PFSK-1 (cell line): ENCODE data around the gene PCBP3.

ENCODE experiments used
- FOXP2 ChIP-seq: optimal IDR thresholded peaks from 2 replicates; pipeline ENCODE3; 2011; ENCODE audit warnings: borderline replicate concordance, control low read depth, inconsistent platforms; ENCODE audit not compliant: insufficient read depth; ENCODE audit errors: extremely low read length, extremely low read depth
- POLR2AphosphoS5 ChIP-seq: IDR thresholded peaks from 2 replicates; pipeline ENCODE4 v1.6.1; 2012; ENCODE audit warnings: low read depth, mild to moderate bottlenecking, control low read depth, low read length, moderate library complexity
- SIN3A ChIP-seq: IDR thresholded peaks from 2 replicates; pipeline ENCODE4 v1.6.1; 2012; ENCODE audit warnings: mild to moderate bottlenecking, low read length, moderate library complexity, borderline replicate concordance; ENCODE audit not compliant: insufficient read depth
- TAF1 ChIP-seq: IDR thresholded peaks from 2 replicates; pipeline ENCODE4 v1.6.1; 2012; ENCODE audit warnings: low read length, control low read depth, borderline replicate concordance; ENCODE audit not compliant: insufficient read depth
- TF ChIP-seq, protein P1 (sequence below), 2 experiments: IDR thresholded peaks; 2 replicates each; pipeline versions ENCODE4 v1.6.1 to v1.8.0; 2011 to 2012; ENCODE audit warnings: low read depth in 2 of 2, low read length in 2 of 2, control low read depth in 1 of 2, inconsistent platforms in 1 of 2, mild to moderate bottlenecking in 1 of 2, moderate library complexity in 1 of 2; ENCODE audit not compliant: insufficient read depth in 1 of 2

The PCBP3 gene

DNA sequence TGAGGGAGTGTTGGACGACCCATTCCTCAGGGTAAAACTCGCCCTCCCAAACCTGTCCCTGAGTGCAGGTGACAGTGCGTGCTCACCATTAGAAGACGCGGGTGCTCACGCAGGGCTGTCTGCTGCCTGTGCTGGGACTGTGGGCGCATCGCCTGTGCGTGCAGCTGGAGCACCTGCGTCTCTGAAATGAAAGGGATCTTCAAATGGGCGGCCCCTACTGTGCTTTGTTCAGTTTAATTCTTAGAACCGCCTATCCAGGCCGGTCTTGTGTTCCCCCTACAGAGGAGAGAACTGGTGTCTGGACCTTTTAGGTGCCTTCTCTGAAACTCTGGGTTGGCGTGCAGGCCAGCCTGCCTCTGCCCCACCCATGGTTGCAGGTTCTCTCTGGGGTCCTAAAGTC is 125.8 kb downstream of the PCBP3 start:
- TF ChIP-seq FOXP2: no peak

DNA sequence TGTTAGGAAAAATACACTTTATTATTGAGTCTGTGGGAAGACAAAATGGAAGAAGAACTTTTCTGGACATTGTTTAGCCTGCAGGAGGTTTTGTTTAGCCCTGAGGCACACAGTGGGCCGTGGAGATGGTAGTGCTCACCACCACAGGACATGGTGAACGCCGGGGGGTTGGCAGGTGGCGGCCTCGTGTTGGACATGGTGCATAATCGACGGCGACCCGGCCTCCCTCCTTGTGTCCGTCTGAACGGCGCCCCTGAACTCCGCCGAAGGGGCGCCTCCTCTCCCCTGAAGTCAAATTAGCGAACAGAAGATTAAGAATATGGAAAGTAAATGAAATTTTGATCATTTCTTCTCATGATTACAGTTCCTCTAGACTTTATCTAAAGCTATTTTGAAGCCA is 126.4 kb downstream of the PCBP3 start:
- TF ChIP-seq, protein P1, sequence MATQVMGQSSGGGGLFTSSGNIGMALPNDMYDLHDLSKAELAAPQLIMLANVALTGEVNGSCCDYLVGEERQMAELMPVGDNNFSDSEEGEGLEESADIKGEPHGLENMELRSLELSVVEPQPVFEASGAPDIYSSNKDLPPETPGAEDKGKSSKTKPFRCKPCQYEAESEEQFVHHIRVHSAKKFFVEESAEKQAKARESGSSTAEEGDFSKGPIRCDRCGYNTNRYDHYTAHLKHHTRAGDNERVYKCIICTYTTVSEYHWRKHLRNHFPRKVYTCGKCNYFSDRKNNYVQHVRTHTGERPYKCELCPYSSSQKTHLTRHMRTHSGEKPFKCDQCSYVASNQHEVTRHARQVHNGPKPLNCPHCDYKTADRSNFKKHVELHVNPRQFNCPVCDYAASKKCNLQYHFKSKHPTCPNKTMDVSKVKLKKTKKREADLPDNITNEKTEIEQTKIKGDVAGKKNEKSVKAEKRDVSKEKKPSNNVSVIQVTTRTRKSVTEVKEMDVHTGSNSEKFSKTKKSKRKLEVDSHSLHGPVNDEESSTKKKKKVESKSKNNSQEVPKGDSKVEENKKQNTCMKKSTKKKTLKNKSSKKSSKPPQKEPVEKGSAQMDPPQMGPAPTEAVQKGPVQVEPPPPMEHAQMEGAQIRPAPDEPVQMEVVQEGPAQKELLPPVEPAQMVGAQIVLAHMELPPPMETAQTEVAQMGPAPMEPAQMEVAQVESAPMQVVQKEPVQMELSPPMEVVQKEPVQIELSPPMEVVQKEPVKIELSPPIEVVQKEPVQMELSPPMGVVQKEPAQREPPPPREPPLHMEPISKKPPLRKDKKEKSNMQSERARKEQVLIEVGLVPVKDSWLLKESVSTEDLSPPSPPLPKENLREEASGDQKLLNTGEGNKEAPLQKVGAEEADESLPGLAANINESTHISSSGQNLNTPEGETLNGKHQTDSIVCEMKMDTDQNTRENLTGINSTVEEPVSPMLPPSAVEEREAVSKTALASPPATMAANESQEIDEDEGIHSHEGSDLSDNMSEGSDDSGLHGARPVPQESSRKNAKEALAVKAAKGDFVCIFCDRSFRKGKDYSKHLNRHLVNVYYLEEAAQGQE (IDR thresholded peaks at IDR 0.05; ENCODE audit: insufficient read depth in 1 of 2, low read depth in 2 of 2, low read length in 2 of 2): no peak
- no peak for TF ChIP-seq SIN3A
- TF ChIP-seq TAF1: no peak
- TF ChIP-seq FOXP2: no peak
- TF ChIP-seq POLR2AphosphoS5: no peak

DNA sequence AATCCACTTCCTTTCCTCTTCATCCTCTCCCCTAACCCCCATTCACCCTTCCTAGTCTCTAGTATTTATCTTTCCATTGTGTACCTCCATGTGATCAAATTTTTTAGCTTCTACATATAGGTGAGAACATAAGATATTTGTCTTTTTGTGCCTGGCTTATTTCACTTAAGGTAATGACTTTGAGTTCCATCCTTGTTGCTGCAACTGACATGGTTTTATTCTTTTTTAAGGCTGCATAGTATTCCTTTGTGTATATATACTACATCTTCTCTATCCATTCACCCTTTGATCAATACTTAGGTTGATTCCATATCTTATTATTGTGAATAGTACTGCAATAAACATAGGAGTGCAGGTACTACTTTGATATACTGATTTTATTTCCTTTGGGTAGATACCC is 128.7 kb downstream of the PCBP3 start:
- TF ChIP-seq SIN3A (no peak), POLR2AphosphoS5 (no peak), TAF1 (no peak), FOXP2 (no peak)
- TF ChIP-seq, protein P1 (IDR thresholded peaks at IDR 0.05; ENCODE audit: insufficient read depth in 1 of 2, low read depth in 2 of 2, low read length in 2 of 2): no peak

DNA sequence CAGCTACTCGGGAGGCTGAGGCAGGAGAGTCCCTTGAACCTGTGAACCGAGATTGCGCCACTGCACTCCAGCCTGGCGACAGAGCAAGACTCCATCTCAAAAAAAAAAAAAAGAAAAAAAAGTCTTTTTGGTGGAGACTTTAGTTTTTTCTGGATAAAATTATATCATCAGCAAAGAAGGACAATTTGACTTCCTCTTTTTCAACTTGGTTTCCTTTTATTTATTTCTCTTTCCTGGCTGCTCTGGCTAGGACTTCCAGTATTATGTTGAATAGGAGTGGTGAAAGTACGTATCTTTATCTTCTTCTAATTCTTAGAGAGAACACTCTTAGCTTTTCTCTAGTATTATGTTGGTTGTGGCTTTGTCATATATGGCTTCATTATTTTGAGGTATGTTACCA is 130.8 kb downstream of the PCBP3 start:
- TF ChIP-seq TAF1 (no peak), SIN3A (no peak), POLR2AphosphoS5 (no peak), FOXP2 (no peak)
- TF ChIP-seq, protein P1 (IDR thresholded peaks at IDR 0.05; ENCODE audit: insufficient read depth in 1 of 2, low read depth in 2 of 2, low read length in 2 of 2): no peak

DNA sequence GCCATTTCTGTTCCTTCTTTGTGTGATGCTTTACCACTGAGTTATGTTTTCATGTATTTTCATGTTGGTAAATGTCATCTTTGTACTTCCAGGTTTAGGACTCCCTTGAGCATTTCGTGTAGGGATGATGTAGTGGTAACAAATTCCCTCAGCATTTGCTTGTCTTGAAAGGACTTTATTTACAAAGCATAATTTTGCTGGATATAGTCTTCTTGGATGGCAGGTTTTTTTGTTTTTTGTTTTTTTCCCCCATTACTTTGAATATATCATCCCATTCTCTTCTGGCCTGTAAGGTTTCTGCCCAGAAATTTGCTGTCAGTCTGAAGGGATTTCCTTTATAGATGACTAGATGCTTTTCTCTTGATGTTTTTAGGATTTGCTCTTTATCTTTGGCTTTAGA is 133.4 kb downstream of the PCBP3 start:
- no peak for TF ChIP-seq POLR2AphosphoS5
- TF ChIP-seq, protein P1 (IDR thresholded peaks at IDR 0.05; ENCODE audit: insufficient read depth in 1 of 2, low read depth in 2 of 2, low read length in 2 of 2): no peak
- no peak for TF ChIP-seq FOXP2
- TF ChIP-seq SIN3A: no peak
- no peak for TF ChIP-seq TAF1
